Dedifferentiated amniotic fluid mesenchymal stem cell (primary cell): Measurements from ENCODE around the gene TRIM4.
"Not testable (repeated sequence)": the region's sequence is repeated elsewhere in the genome, so short reads cannot be mapped to it uniquely, and the experiment has no call there.

Experiments
- DNase-seq: peaks from one replicate; pipeline ENCODE4 v3.0.0-alpha.2; 2016; ENCODE audit errors: extremely low spot score

Gene TRIM4

DNA sequence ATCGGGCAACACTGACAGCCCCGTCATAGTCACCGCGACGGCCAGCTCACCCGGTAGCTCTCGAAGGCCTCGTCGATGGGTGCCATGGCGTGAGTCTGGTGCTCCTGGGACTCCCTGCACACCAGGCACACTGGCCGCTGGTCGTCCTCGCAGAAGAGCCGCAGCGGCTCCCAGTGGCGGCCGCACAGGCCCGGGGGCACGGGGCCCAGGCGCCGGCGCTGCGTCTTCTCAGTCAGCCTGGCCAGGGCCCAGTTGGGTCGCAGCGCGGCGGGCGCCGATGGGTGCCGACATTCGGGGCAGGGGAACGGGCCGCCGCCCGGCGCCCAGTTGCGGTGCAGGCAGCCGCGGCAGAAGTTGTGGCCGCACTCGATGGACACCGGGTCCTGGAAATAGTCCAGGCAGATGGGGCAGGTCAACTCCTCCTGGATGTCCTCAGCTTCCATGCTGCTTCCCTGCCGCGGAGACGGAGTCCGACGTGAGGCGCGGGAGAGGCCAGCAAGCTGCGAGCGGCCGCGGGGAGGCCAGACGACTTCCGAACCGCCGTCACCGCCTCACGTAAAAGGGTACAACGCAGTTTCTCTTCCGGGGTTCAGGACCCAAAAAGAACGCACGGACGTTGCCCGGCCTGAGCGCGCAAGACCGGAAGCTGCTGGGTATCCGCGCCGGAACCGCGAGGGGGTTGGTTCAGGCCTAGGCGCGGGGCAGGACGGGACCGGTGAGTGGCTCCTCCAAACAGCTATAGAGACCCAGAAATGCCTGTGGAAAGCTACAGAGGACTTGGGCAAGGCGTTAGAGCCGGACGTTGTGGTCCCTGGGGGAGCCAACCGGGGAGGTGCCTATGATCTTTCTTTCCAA is at the start of gene TRIM4:
Gene TRIM4, minus strand, starts transcription at position 572 of the 855 bp plus-strand sequence. Its CDS starts 129 bp downstream, at position 443.
- peak; percentile 82 for DNase-seq

- DNase-seq, result no peak
These were observed 39.4 kb upstream of the TRIM4 start for GRCh38 chr7:99958564-99959227.

GRCh38 chr7:99955247-99955646 is 35.9 kb upstream of the TRIM4 start:
- DNase-seq, result no peak

DNA sequence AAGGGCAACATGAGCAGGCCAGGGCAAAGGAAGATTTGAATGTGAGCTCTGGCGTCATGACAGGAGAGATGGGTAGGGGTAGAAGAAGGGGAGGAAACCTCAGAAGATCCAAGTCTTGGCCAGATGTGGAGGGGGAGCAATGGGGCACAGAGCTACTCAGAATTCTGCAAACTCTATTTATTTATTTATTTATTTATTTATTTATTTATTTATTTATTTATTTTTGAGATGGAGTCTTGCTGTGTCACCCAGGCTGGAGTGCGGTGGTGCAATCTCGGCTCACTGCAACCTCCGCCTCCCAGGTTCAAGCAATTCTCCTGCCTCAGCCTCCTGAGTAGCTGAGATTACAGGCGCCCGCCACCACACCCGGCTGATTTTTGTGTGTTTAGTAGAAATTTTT is 35.3 kb upstream of the TRIM4 start:
- DNase-seq, result not testable (repeated sequence)

DNA sequence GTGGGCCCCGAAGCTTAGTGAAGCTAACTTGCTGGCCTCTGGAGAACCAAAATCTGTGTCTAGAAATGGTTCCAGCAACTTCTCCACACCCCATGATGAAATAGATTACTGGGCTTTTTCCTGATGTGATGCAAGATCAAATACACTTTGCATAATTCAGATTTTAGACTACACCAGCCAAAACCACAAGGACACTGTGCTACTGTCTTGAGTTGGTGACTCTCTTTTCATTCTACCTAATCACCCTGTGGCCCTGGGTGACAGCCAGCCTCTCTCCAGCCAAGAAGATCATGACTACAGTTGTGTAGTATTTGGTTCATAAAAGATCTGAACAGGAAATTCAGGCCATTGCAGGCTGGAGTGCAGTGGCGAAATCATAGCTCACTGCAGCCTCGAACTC is 34.3 kb upstream of the TRIM4 start:
- no peak for DNase-seq

DNA sequence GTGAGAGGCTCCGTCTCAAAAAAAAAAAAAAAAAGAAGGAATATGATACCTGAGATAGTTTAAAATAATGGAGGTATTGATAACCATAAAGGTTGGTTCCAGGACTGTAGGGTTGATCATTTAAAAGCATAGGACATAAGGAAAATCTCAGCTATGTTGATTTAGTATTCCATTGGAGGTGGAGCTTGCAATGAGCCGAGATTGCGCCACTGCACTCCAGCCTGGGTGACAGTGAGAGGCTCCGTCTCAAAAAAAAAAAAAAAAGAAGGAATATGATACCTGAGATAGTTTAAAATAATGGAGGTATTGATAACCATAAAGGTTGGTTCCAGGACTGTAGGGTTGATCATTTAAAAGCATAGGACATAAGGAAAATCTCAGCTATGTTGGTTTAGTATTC is 33.3 kb upstream of the TRIM4 start:
- not testable (repeated sequence) for DNase-seq

- not testable (repeated sequence) for DNase-seq
These were observed 31.5 kb upstream of the TRIM4 start for GRCh38 chr7:99950819-99951218.

- no peak for DNase-seq
These were observed 30.4 kb upstream of the TRIM4 start for GRCh38 chr7:99949645-99950228.

GRCh38 chr7:99947608-99948007 is 28.3 kb upstream of the TRIM4 start:
- DNase-seq, result no peak

DNA sequence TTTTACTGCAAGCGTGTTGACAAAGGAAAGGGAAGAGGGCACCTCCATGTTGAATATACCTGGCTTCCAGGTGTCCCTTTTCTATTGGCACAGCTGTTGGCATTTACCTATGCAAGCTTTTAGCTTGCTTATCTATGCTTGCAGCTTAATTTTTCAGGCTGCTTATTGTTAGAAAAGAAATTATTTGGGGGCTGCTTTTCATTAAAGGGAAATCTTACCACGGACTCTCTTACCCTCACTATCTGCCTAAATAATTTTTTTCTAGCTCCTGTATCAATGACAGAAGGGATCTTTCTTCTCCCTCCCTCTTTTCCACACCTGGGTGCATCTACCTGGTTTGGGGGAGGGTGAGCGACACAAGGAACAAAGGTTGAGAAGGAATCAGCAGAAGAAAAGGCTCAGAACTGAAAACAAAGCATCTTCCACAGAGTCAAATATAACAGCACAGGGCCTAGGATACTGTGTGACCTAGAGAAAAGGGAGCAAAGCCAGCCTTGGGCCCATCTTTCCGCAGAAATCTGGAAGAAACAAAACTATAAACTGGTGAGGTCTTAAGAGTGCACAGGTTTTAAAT is 25.3 kb upstream of the TRIM4 start:
- no peak for DNase-seq

DNA sequence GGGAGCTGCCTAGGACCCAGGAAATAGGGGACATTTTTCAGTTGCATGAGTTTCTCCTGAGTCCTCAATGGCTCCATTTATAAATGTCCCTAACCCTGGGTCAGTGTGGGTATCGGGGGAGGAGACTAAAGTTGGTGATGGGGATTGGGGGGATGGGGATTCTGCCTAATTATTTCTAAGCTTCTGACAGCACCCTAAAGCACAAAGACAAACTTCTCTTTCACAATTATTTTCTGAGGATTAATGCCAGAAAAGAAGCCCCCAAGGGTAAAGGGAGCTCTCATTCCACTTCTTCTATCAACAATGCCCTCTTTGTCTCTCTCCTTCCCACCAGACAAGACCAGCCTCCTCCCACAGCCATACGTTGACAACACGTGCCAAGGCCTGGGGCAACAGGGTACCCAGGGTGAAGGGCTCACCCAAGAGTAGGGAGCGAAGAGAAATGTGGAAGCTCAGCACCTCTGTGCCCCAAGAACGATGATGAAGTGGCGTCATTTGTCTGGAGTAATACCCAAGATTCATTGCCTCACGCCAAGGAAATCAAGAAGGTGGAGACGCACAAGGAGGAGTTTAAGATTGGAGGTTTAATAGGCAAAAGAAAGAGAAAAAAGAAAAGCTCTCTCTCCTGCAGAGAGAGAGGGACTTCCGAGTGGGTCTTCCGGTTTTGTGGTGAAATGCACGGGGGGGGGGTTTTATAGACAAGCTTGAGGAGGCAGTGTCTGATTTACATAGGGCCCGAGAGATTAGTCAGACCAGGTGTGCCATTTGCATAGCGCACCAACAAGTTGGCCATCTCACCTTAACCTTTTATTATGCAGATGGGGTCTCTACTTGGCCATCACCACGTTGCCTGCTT is 24.5 kb upstream of the TRIM4 start:
- DNase-seq, result no peak

DNA sequence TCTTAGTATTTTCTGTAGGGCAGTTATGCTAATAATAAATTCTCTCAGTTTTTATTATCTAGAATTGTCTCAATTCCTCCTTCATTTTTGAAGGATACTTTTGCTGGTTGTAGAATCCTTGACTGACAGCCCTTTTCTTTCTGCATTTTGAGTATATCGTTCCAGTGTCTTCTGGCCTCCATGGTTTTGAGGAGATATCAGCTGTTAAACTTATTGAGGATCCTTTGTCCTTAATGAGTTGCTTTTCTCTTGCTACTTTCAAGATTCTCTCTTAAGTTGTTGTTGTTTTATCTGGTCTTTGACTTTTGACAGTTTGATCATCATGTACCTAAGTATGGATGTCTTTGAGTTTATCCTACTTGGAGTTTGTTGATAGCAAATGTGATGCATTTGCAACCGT is 19.0 kb upstream of the TRIM4 start:
- no peak for DNase-seq

- not testable (repeated sequence) for DNase-seq
These were observed 15.7 kb upstream of the TRIM4 start for GRCh38 chr7:99935009-99935408.

GRCh38 chr7:99930376-99930775 is 11.0 kb upstream of the TRIM4 start:
- no peak for DNase-seq

GRCh38 chr7:99929730-99930053 is 10.4 kb upstream of the TRIM4 start:
- DNase-seq, result no peak

GRCh38 chr7:99928994-99929729 is 9.8 kb upstream of the TRIM4 start, which contains the start of gene GJC3:
TSS of gene GJC3 (minus strand) at chr7:99929620. CDS start at chr7:99929620, 0 bp downstream.
- no peak for DNase-seq

DNA sequence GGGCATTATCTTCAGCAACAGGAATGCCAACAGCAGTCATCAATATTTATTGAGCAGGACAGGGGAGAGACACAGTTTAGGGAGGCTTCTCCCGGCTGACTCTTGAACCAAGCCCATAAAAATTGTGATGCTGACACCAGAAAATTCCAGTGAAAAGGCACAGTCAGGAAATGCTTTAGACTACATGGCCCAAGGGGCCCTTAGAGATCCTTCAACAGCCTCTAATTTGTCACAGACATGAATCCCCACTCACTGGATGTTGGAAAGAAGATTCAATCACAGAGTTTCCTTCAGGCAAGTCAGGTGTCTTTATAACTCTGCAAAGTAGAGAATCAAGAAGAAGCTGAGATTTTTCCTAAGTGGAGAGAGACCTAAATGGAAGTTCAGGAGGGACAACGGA is 8.9 kb upstream of the TRIM4 start:
- no peak for DNase-seq

DNA sequence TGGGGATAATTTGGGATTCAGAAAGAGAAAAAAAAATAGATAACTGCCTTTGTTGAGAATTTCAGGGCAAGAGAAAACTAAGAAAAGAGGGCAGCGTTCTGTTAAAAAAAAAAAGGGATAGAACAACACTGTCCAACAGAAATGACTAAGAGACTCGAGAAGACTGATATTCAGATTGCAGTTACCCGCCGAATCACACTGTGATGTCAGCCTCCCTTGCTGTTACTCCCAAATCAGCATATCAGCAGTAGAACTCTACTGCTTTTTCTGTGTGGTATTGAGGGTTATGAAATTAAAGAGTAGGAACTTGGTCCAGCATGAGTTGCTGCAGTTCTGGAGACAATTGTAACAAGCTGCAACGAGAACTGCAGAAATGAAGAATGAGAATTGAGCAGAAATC is 8.2 kb upstream of the TRIM4 start:
- DNase-seq, result no peak

DNA sequence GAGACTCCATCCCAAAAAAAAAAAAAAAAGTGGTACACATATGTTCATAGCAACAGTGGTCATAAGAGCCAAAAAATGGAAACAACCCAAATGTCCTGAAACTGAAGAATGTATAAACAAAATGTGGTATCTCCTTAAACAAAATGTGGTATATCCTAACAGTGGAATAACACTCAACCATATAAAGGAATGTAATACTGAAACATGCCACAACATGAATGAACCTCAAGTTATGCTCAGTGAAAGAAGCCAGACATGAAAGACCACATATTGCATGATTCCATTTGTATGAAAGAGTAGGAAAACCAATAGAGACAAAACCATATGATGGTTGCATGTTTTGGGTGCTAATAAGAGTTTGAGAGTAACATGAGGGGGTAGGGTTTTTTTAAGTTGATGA is 7.0 kb upstream of the TRIM4 start:
- DNase-seq, result no peak

- DNase-seq, result no peak
These were observed 3.9 kb upstream of the TRIM4 start for GRCh38 chr7:99923200-99923599.

GRCh38 chr7:99920149-99920548 is 819 bp upstream of the TRIM4 start:
- DNase-seq, result no peak
